Measurements from ENCODE around the gene CNGB1. TPM values are rescaled to one million over a fixed set of nuclear protein-coding genes. Genes with fewer than 3 reads are reported as not detected.

CNGB1 gene
- total RNA-seq, 1 experiment from 2014 or later: not detected

GRCh38 chr16:57862698-57863433, 108.1 kb downstream of the CNGB1 start:
- no peaks in the 10 kb centered on the region for H4K20me1 ChIP-seq (ENCODE audit: insufficient read depth)
- ChIA-PET POLR2A (interaction anchor here (0.6 to 1.0 kb wide), 3 partner anchors 74 to 172 kb away, joined by 3 read pairs; no protein-coding TSS in a partner anchor), RAD21 (ENCODE audit: low non-redundant PET in 1 of 2, low total read pairs in 2 of 2, uncharacterized antibody in 2 of 2, unreplicated experiment in 2 of 2) (interaction anchor here (0.8 to 1.8 kb wide), 6 partner anchors 28 to 128 kb away, joined by 3 to 7 read pairs (median 4); partner anchors contain the start of gene KATNB1 (in 1 of the 2)), CTCF (interaction anchor here (0.9 to 2.3 kb wide), 11 partner anchors 10 to 140 kb away, joined by 3 to 18 read pairs (median 4); partner anchors contain the start of gene KATNB1)
- peaks cover 13 to 36% of the 10 kb centered on the region in 2 experiments; a peak in 3 of 4 replicates for H3K4me1 ChIP-seq (ENCODE audit: control insufficient read depth in 1 of 2, insufficient read depth in 2 of 2, low read length in 2 of 2)
- H3K79me2 ChIP-seq (ENCODE audit: insufficient read depth, low read length): no peaks in the 10 kb centered on the region
- no peaks in the 10 kb centered on the region for H3K9me3 ChIP-seq (ENCODE audit: control insufficient read depth in 1 of 2, insufficient read depth in 1 of 2, low read depth in 1 of 2, low read length in 2 of 2)
- H3K27ac ChIP-seq (ENCODE audit: low read depth, low read length): no peak overlapping the region
- no peak for DNase-seq (ENCODE audit: low read depth, low spot score)
- no TSS peak for BruUV-seq (replicated peaks)
- H3K9ac ChIP-seq (ENCODE audit: low read length): no peak overlapping the region
- TF ChIP-seq, protein P1, sequence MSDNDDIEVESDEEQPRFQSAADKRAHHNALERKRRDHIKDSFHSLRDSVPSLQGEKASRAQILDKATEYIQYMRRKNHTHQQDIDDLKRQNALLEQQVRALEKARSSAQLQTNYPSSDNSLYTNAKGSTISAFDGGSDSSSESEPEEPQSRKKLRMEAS (IDR thresholded peaks at IDR 0.05): no peak
- TF ChIP-seq EZH2 (IDR thresholded peaks at IDR 0.05): no peak
- no peak for TF ChIP-seq EGR1 (IDR thresholded peaks at IDR 0.05; ENCODE audit: low read depth)
- no peak for TF ChIP-seq ELF1 (IDR thresholded peaks at IDR 0.05; ENCODE audit: borderline replicate concordance, low read depth)
- TF ChIP-seq SP1 (IDR thresholded peaks at IDR 0.05; ENCODE audit: low read depth): no peak
- no peak for TF ChIP-seq JUND (IDR thresholded peaks at IDR 0.05)
- no peak for TF ChIP-seq CTCF (IDR thresholded peaks at IDR 0.05 in 2 of 3, conservative IDR thresholded peaks at IDR 0.05 in 1 of 3; ENCODE audit: borderline replicate concordance in 1 of 3, insufficient read depth in 1 of 3, low read depth in 2 of 3, low read length in 2 of 3)
- no peaks in the 10 kb centered on the region for H3K9me2 ChIP-seq (ENCODE audit: insufficient read depth)
- H3K4me2 ChIP-seq (ENCODE audit: low read length): peak overlapping the region; percentile 30
- H3K36me3 ChIP-seq (ENCODE audit: control insufficient read depth in 1 of 2, insufficient read depth in 2 of 2, low read length in 2 of 2): no peaks in the 10 kb centered on the region
- H3K27me3 ChIP-seq (ENCODE audit: insufficient read depth, low read length): no peaks in the 10 kb centered on the region
- intact Hi-C loops (cut with micrococcal nuclease): loop anchor here (1.0 to 5.0 kb wide), 3 partner anchors 66 to 286 kb away; no protein-coding TSS in a partner anchor
- no peak overlapping the region for H2AFZ ChIP-seq (ENCODE audit: low read depth, low read length, poor library complexity, severe bottlenecking)
- ATAC-seq: no peak
- no peak overlapping the region for H3K4me3 ChIP-seq (replicated peaks in 1 of 2; ENCODE audit: low read depth in 1 of 2, low read length in 2 of 2)

Measured in HCT116 (cell line).